SK-N-SH (cell line): Measurements from ENCODE around the gene DLG1.

ENCODE experiments used
- SMC3 ChIP-seq: IDR thresholded peaks from 2 replicates; pipeline ENCODE4 v1.6.1; 2012; ENCODE audit warnings: low read depth, low read length, improper control_type of control experiment
- TF ChIP-seq, protein P1 (sequence below): fragments of 200-600 bp; sonication (generic); IDR thresholded peaks from 2 replicates; pipeline ENCODE4 v1.6.1; 2017; ENCODE audit warnings: antibody characterized with exemption, mild to moderate bottlenecking, moderate library complexity
- TF ChIP-seq, protein P2 (sequence below): IDR thresholded peaks from 2 replicates; pipeline ENCODE4 v1.6.1; 2012; ENCODE audit warnings: mild to moderate bottlenecking, low read depth, low read length, moderate library complexity

DNA sequence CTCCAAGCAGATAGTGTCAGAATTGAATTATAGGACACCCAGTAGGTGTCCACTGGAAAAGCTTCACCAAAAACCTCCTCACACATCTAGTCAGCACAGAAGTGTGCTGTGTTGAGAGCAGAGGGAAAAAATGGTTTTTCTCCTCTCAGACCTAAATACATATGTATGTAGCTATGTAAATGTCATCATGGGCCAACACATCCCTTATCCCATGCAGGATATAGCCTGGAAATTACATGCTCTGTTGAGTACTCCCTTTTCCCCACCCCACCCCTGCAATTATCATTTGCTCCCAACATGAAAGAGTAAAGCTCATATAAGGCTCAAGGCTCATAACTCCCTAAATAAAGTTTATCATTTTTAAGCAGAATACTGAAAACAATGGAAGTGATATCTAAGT is 35.7 kb downstream of the DLG1 start:
- TF ChIP-seq, protein P1, sequence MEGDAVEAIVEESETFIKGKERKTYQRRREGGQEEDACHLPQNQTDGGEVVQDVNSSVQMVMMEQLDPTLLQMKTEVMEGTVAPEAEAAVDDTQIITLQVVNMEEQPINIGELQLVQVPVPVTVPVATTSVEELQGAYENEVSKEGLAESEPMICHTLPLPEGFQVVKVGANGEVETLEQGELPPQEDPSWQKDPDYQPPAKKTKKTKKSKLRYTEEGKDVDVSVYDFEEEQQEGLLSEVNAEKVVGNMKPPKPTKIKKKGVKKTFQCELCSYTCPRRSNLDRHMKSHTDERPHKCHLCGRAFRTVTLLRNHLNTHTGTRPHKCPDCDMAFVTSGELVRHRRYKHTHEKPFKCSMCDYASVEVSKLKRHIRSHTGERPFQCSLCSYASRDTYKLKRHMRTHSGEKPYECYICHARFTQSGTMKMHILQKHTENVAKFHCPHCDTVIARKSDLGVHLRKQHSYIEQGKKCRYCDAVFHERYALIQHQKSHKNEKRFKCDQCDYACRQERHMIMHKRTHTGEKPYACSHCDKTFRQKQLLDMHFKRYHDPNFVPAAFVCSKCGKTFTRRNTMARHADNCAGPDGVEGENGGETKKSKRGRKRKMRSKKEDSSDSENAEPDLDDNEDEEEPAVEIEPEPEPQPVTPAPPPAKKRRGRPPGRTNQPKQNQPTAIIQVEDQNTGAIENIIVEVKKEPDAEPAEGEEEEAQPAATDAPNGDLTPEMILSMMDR = no peak
- TF ChIP-seq, protein P2, sequence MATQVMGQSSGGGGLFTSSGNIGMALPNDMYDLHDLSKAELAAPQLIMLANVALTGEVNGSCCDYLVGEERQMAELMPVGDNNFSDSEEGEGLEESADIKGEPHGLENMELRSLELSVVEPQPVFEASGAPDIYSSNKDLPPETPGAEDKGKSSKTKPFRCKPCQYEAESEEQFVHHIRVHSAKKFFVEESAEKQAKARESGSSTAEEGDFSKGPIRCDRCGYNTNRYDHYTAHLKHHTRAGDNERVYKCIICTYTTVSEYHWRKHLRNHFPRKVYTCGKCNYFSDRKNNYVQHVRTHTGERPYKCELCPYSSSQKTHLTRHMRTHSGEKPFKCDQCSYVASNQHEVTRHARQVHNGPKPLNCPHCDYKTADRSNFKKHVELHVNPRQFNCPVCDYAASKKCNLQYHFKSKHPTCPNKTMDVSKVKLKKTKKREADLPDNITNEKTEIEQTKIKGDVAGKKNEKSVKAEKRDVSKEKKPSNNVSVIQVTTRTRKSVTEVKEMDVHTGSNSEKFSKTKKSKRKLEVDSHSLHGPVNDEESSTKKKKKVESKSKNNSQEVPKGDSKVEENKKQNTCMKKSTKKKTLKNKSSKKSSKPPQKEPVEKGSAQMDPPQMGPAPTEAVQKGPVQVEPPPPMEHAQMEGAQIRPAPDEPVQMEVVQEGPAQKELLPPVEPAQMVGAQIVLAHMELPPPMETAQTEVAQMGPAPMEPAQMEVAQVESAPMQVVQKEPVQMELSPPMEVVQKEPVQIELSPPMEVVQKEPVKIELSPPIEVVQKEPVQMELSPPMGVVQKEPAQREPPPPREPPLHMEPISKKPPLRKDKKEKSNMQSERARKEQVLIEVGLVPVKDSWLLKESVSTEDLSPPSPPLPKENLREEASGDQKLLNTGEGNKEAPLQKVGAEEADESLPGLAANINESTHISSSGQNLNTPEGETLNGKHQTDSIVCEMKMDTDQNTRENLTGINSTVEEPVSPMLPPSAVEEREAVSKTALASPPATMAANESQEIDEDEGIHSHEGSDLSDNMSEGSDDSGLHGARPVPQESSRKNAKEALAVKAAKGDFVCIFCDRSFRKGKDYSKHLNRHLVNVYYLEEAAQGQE = no peak
- TF ChIP-seq SMC3 = no peak
